Fibroblast of pulmonary artery (primary cell): ENCODE measurements around the gene NGLY1.

Experiments used
- DNase-seq: peaks from one replicate; pipeline ENCODE4 v3.0.0-alpha.2; 2010; ENCODE audit warnings: low read depth
- H3K4me3 ChIP-seq: replicated peaks from 2 replicates; pipeline ENCODE4 v1.5.1; 2011; ENCODE audit warnings: low read depth, mild to moderate bottlenecking, control low read depth, low read length, moderate library complexity
- TF ChIP-seq, protein P1 (sequence below): IDR thresholded peaks from 2 replicates; pipeline ENCODE4 v1.5.1; 2011; ENCODE audit warnings: mild to moderate bottlenecking, control low read depth, low read length, inconsistent platforms; ENCODE audit errors: missing control alignments

NGLY1 gene

GRCh38 chr3:25803833-25804232, 20.6 kb upstream of the NGLY1 start:
- TF ChIP-seq, protein P1, sequence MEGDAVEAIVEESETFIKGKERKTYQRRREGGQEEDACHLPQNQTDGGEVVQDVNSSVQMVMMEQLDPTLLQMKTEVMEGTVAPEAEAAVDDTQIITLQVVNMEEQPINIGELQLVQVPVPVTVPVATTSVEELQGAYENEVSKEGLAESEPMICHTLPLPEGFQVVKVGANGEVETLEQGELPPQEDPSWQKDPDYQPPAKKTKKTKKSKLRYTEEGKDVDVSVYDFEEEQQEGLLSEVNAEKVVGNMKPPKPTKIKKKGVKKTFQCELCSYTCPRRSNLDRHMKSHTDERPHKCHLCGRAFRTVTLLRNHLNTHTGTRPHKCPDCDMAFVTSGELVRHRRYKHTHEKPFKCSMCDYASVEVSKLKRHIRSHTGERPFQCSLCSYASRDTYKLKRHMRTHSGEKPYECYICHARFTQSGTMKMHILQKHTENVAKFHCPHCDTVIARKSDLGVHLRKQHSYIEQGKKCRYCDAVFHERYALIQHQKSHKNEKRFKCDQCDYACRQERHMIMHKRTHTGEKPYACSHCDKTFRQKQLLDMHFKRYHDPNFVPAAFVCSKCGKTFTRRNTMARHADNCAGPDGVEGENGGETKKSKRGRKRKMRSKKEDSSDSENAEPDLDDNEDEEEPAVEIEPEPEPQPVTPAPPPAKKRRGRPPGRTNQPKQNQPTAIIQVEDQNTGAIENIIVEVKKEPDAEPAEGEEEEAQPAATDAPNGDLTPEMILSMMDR: no peak
- H3K4me3 ChIP-seq: no peak overlapping the region
- no peak for DNase-seq

DNA sequence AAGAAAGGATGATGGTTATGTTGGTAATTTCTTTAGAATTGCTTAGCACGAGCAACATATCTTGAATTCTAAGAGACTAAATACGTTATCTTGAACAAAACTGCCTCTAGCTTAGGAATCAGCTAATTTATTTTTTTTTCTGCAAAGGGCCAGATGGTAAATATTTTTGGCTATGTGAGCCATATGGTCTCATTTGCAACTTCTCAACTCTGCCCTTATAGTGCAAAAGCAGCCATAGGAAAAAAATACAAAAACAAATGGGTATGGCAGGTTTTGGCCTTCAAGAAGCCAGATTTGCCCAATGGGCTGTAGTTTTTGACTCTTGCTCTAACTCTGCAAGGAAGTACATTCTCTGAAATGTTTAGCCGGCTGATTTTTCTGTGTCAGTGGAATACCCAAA, 18.5 kb upstream of the NGLY1 start:
- TF ChIP-seq, protein P1: no peak

GRCh38 chr3:25789596-25790556, 6.6 kb upstream of the NGLY1 start, which contains the start of gene OXSM:
Gene OXSM, plus strand, starts transcription at chr3:25790090. Its CDS starts 931 bp downstream, at chr3:25791021.
- H3K4me3 ChIP-seq: peak within 1 kb of the TSS; percentile 80
- TF ChIP-seq, protein P1: no peak
- peak; percentile 96 for DNase-seq

More for the DNA sequence above, 18.5 kb upstream of the NGLY1 start:
- no peak for DNase-seq
- no peak overlapping the region for H3K4me3 ChIP-seq

DNA sequence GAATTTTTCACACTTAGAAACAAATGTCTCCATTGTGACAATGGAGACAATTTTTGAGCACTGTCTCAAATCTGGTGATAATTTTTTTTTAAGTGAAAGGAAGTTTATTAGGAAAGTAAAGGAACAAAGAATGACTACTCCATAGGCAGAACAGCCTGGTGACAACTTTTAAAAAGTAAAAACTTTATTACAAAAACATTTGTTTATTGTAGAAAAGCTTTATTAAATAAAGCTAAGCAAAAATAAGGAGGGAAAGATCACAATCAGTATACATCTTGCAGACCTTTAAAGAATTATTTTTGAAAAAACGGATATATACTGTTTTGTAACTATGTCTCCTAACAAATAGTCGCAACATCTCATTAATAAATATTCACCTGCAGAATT, 6.0 kb upstream of the NGLY1 start:
- TF ChIP-seq, protein P1: no peak
- peak overlapping the region; percentile 80 for H3K4me3 ChIP-seq
- no peak for DNase-seq

GRCh38 chr3:25787689-25788088, 4.4 kb upstream of the NGLY1 start:
- H3K4me3 ChIP-seq: no peak overlapping the region
- TF ChIP-seq, protein P1: no peak
- no peak for DNase-seq

DNA sequence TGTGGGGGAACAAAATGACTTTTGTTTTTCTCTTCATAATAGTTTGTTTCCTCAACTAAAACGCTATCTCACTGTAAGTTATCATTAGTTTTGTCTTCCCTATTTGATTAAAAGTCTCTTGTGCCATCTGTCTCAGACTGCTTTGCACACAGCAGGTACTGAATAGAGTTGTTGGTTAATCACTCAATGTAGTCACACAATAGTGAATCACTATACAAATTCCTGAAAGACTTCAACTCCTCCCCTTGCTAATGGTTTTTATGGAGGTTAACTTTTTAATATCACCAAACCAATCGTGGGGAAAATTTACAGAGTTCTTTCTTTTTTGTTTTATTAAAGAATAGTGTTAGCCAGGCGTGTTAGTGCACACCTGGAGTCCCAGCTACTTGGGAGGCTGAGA, 2.6 kb upstream of the NGLY1 start:
- TF ChIP-seq, protein P1: no peak
- DNase-seq: no peak
- no peak overlapping the region for H3K4me3 ChIP-seq
